ENCODE results near the gene TSPEAR.
"Not testable (repeated sequence)": the region's sequence is repeated elsewhere in the genome, so short reads cannot be mapped to it uniquely, and the experiment has no call there.

The TSPEAR gene

DNA sequence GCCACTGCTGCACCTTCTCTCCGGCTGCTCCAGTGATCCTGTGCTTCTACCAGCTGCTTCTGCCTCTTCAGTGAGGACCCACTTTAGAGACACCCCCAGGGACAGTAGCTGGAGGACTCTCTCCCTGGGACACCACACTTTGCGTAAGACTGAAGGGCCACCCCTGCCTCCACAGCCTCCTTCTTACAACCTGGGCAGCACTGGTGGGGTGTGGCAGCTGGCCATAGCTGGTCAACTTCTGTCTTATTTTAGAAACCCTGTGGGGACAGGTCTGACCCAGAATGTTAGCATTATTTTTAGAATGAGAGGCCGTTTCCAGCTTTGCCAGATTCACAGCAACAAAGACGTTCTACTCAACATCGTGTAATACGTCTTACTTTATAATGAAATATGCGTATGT is 85.6 kb downstream of the TSPEAR start:
- no peak for DNase-seq

DNA sequence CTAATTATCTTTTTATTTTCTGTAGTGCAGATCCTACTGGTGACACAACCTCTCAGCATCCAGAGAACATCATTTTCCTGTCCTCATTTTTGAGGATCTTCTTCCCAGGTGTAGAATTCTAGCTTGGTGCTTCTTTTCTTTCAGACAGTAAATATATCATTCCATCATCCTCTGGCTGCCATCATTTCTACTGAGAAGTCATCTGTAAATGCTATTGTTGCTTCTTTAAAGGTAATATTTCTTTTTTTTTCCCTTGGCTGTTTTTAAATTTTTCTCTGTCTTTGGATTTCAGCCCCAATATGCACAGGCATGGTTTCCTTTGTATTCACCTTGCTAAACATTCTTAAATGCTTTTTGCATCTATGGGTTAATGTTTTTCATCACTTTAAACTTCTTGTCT is 87.8 kb downstream of the TSPEAR start:
- no peak for DNase-seq

DNA sequence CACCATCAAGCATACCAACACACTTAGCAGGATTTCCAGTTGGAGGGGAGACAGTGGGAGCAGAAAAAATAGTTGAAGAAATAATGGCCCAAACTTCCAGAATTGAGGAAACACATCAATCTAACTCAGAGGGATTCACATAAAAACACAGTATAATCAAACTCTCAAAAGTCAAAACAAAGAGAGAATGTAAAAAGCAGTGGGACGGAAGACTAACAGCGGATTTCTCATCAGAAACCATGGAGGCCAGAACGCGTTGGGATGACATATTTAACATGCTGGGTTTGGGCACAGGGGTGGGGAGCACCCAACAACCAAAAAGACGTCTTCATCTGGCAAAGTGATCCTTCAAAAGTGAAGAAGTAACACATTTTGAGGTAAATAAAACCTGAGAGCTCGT is 91.5 kb downstream of the TSPEAR start:
- no peak for DNase-seq

DNA sequence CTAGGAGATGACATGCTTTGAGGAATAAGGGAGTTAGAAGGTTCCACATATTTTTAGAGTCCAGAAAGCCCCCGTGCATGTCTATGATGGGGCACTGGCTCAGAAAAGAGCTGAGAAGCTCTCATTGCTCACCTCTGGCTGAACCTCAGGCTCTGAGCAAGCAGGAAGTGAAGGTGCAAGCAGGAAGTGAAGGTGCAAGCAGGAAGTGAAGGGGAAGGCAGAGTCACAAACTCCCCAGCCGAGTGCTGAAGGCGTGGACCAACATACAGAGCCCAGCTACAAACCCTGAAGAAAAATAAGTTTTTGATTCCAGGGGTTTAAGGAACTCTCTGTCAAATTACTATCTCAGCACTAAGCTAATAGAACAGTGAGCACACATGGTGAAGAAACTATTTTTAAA is 92.5 kb downstream of the TSPEAR start:
- no peak for DNase-seq

DNA sequence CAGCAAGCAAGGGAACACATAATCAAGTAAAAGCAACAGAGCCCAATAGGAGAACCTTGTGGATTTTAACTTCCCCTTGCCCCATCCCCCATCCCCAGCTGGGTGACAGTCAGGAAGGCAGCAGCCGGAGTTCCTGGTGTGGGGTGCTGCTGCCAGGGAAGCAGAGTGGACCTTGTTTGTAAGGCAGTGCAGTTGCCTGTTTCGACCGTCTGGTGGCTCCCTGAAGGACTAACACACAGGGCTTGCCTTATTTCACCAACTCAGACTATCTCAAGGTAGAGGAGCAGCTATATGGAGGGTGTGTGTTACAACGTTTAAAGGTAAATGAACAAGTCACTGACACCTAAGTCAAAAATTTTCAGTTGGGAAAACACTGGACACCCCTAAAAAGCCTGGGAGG is 92.9 kb downstream of the TSPEAR start:
- DNase-seq = no peak

DNA sequence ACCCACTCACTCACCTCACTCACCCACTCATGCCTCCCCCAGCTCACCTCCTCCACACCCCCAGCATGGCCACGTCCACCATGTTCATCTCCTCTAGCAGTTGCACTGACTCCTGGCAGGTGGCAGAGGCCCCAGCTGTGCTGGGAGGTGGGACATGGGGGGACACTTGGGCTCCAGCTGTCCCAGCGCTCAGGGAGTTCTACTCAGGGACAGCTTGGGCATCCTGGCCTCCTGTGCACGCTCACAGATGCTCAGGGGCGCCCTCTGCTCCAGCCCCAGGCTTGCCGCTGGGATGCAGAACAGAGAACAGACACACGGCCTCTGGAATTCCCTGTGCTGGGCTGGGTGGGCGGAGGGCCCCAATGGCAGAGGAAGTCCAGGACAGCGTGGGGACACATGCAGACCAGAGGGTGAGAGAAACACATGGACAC is 94.3 kb downstream of the TSPEAR start:
- no peak for DNase-seq

DNA sequence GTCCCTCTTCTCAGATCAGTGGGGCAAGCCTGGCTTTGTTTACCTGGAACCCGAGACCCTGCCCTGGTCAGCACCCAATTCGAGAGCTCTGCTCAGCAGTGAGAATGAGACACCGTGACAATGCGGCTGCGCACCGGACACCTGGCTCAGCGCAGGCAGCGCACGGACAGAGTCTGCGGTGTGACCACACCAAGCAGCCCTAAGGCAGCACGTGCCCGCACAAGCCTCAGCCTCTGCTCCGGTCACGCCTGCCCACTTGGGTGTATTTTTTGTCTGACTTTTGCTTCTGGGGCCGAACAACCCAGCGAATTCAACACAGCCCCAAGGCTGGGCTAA is 94.8 kb downstream of the TSPEAR start:
- DNase-seq = no peak

DNA sequence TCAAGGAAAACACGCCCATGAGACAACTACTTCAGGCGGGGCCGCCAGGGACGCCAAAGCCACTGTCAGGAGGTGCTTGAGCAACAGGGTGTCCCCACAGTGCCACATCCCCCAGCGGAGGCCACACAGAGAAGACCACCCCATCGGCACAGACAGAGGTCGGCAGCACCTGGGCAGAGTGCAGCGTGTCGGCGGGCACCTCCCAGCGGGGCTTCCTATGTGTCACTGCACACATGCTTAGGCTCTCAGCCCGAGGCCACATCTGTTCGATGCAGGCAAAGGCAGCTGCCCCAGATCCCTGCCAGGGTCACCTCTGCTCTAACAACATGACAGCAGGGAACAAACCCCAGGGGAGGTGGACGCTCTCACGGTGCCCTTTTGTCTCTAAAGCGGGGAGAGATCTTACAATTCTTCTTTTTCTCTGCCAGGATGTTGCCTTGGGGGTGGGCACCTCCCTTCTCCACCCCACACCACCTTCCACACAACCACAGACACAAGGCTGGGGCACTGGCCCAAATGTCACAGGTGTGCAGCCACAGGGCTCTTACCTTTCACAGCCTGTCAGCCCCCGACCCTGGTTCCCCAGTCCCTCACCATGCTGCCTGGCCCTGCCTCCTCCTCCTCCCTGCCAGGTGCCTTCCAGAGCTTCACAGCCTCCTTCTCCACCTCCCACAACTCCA is 95.3 kb downstream of the TSPEAR start:
- no peak for DNase-seq

DNA sequence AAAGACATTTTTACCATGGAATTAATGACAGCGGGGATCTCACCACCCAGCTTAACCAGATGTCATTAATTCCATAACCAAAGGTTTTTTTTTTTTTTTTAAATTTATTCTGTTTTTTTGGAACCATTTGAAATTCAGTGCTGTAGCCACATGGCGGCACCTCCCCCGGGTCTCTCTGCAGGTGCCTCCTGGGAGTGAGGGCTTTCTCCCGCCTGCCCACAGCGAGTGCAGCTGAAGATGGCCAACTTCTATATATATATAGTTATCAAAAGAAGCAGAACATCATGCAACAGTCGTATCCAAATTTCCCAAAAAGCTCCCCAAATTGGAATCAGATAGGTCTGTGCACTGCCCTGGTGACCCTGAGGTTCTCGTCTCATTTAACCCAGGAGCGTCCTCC is 95.9 kb downstream of the TSPEAR start:
- DNase-seq = no peak

DNA sequence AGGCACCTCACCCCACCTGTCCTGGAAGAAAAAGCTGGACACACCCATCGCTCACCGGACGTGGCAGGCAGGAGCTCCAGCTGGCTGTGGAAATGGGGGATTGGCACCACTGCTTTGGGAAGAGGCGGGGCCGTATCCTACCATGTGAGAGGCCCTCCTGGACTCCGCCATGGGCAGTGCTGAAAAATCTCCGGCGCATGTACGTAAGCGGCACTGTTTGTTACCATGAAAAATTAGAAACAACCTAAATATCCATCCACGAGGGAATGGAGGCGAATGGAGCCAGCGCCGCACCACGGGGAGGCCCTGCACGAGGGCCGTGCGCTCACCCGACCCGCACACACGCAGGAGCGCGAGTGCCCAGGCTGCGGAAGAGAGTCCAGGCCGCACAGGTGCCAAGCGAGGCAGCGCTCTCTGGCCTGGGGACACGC is 96.4 kb downstream of the TSPEAR start:
- no peak for DNase-seq

DNA sequence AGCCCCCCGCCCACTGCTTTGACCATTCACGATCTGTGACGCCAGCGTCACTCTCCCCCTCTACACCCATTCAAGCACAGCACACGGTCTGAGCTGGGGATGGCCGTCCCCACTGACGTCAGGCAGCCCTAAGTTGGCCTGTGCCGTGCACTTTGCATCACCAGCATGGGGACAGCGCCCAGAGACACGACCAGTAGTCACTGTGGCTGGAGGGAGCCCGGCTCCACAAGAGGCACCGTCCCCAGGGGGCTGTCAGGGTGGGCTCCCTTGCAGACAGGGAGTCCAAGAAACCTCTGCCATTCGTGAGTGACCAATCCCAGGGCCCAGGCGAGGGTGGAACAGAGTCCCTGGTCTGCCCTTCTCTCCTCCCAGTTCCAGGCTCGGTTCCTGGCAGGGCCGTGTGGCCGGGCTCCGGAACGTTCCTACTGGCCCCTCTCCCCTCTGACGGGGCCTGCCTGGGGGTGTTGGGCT is 97.2 kb downstream of the TSPEAR start:
- no peak for DNase-seq

DNA sequence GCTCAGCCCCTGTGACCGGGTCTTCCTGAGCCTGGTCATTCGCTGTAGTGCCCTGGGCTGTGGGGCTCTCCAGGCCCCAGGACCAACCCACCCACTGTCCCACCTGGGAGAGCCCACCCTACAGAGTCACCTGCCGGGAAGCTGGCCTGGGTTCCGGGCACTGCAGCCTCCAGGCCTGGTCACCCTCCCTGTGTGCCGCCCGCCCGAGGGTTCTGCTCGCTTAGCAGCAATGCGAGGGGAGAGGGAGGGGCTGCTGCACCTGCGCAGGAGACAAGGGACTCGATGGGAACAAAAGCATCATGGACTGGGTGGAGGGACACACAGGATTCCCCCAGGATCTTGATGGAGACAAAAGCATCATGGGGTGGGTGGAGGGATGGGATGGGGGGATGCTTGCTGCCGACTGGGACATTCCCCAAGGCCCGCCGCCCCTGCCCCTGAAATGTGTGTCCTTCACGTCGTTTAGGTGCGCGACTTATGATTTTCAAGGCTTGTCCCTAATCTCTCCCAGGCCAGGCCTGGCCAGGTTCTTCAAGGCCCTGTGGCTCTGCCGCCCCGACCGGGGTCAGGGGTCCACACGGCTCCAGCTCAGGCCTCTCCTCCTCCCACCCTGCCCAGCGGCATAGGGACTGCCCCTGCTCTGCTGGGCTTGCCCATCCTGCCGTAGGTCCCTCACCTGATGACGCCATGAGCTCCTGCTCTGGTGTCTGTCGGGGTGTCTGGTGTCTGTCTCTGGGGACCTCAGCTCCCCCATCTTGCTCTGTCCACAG is 97.8 kb downstream of the TSPEAR start:
- DNase-seq = no peak

DNA sequence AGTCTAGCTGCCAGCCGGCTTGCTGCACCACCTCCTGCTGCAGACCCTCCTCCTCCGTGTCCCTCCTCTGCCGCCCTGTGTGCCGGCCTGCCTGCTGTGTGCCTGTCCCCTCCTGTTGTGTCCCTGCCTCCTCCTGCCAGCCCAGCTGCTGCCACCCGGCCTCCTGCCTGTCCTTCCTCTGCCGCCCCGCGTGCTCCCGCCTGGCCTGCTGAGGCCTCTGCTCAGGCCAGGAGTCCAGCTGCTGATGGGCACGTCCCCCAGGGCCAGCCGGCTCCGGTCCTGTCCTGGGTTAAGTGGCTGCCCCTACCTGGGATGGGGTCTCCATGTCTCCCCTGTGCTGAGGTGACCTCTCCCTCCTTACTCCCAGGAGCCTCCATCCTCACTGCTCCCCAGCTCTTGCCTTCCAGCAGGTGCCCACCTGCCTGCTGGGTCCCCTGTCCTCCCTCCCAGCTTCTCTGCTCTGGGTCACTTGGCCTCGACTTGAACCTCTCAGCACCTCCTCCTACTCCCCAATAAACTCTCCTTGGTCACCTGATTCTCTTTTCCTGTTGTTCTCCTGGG is 98.6 kb downstream of the TSPEAR start:
- no peak for DNase-seq

DNA sequence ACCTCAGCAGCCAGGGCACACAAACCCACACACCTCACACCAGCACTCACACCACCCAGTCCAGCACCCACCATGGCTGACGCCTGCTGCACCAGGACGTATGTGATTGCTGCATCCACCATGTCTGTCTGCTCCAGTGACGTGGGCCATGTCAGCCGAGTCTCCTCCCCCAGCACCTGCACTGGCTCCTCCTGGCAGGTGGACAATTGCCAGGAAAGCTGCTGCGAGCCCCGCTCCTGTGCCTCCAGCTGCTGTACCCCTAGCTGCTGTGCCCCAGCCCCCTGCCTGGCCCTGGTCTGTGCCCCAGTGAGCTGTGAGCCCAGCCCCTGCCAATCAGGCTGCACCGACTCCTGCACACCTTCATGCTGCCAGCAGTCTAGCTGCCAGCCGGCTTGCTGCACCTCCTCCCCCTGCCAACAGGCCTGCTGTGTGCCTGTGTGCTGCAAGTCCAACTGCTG is 99.3 kb downstream of the TSPEAR start, which contains the start of gene KRTAP10-8:
KRTAP10-8 (plus strand) TSS at position 51 of the 458 bp plus-strand sequence; CDS start at position 73, 22 bp downstream.
- DNase-seq = no peak

DNA sequence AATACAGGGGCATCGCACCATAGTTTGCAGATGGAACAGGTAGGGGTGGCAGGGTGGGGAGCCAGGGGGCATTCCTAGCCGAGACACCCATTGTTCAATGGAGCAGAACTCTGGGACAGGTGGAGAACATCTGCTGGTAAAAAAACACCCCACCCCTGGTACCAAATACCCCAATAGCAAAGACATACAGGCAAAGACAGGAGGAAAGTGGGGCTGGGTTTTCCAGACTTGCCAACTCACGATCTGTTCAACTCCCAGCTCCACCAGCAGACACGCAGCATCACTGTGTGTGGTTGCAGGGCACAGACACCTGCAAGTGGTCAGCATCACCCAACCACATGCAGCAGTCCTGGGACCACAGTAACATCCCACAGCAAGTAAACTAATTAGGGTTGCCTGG is 99.8 kb downstream of the TSPEAR start:
- DNase-seq = no peak

DNA sequence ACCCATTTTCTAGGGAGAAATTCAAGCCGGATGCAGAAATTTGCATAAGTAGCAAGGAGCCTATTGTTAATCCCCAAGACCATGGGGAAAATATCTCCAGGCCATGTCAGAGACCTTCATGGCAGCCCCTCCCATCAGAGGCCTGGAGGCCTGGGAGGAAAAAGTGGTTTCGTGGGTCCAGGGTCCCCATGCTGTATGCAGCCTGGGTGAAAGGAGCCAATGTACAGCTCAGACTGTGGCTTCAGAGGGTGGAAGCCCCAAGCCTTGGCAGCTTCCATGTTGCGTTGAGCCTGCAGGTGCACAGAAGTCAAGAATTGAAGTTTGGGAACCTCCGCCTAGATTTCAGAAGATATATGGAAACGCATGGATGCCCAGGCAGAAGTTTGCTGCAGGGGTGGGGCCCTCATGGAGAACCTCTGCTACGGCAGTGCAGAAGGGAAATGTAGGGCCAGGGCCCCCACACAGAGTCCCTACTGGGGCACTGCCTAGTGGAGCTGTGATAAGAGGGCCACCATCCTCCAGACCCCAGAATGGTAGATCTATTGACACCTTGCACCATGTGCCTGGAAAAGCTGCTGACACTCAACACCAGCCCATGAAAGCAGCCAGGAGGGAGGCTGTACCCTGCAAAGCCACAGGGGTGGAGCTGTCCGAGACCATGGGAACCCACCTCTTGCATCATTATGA is 101.1 kb downstream of the TSPEAR start:
- not testable (repeated sequence) for DNase-seq

DNA sequence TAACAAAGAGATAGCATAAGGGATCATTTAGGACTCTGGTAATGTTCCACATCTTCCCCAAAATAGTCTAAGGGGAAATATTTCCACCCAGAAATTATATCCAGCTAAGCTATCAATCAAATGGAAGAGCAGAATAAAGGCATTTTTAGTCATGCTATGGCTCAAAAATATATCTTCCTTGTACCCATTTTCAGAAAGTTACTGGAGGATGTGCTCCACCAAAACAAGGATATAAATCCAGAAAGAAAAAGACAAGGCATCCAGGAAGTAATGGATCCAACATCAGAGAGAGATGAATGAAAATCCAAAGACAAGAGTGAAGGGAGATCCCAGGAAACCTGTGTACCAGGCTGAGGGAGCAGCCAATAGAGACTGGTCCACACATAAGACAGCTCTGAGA is 102.2 kb downstream of the TSPEAR start:
- DNase-seq = no peak

DNA sequence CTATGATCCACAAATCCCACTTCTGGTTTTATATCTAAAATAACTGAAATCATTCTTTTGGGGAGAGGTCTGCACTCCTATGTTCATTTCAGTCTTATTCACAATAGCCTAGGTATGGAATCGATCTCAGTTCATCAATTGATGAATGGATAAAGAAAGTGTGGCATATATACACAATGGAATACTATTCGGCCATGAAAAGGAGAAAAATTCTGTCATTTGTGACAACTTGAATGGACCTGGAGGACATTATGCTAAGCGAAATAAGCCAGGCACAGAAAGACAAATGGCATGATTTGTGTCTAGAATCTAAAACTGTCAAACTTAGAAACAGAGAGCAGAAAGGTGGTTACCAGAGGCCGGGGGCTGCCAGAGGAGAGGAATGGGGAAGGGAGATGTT is 104.9 kb downstream of the TSPEAR start:
- no peak for DNase-seq

DNA sequence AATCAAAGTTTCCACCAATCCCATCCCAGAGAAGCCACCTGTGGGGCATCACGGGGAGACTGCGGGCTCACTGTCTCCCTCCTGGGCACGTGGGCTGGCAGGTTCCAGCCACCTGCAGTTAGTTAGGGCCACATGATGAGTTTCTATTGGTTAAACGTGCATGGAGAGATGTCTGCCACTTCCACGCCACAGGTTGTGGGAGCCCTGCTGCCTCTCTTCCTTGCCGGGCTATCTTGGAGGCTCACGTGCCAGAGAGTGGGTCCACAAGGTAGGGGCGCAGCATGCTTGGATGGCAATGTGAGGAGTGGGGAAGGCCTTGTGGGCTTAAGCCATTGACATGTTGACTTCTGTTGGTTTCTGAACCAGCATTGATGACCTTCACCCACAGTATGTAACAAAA is 107.5 kb downstream of the TSPEAR start:
- no peak for DNase-seq

DNA sequence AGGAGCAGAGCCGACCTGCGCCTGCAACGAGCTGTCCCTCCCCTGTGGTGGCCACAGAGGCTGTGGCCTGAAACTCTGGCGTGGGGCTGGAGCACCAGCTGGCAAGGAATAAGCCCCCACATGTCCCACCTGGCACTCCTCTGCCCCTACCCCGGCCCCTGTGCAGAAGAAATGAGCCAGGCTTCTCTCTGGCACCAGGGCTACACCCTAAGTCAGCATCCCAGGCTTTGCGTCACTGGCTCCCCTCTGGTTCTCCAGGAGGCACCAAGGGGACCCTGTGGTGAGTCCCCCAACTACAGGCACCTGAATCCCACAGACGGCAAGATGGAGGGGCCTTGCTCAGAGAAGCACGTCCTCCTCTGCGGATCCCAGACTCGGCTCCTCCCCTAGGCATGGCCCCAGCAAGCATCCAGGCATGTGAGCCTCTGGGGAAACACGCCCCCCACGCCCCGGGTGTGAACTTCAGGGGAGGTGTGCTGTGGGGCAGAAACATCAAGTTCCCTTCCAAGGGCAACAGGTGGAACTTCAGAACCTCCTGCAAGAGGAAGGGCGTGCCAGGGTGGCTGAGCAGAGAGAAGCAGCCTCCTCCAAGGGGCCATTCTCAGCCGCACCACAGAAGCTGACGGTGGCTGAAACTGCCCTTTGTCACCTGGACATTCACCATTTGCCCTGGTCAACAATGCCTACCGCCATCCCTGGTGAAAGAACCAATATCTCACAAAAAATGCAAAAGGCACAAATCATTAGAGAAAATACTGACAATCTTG is 108.1 kb downstream of the TSPEAR start:
- DNase-seq = no peak

DNA sequence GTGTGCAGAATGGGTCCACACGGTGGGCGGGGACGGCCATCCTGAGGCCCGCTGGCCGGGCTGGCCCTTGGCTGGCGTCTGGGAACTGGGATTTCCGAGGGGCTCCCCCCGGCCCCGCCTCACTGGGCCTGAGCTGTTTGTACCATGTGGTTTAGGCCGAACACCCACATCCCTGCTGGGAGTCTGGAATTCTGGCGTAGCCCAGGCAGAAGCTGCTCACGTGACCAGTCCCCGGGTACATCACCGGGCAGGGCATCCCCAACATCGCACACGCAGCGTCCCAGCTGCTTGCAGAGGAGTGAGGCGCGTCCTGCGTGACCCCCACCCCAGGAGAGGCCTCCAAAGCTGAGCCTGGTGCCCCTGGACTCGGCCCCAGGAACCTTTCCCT is 108.9 kb downstream of the TSPEAR start:
- no peak for DNase-seq
